Right cardiac atrium (tissue), 5 donors: Measurements from ENCODE around the gene EYA2. TPM values are rescaled to one million over a fixed set of nuclear protein-coding genes. Genes with fewer than 3 reads are reported as not detected.

Experiments
- ATAC-seq, 2 donors: fragments of 200-7000 bp; cut with Tn5 transposase; one replicate each; pipeline versions ENCODE4 v1.8.0 to v1.9.1; 2020; ENCODE audit warnings: moderate library complexity in 2 of 2, mild to moderate bottlenecking in 1 of 2
- DNase-seq, 3 donors: peaks; one replicate each; pipeline ENCODE4 v3.0.0-alpha.2; 2020
- H3K27ac ChIP-seq: one replicate; pipeline ENCODE4 v1.5.1; 2013; ENCODE audit warnings: mild to moderate bottlenecking, low read length, control low read depth, moderate library complexity
- H3K27me3 ChIP-seq: one replicate; pipeline ENCODE4 v1.6.1; 2013; ENCODE audit not compliant: control insufficient read depth, insufficient read depth
- H3K4me1 ChIP-seq: one replicate; pipeline ENCODE4 v1.6.1; 2013; ENCODE audit warnings: low read length; ENCODE audit not compliant: control insufficient read depth, insufficient read depth
- H3K4me3 ChIP-seq: one replicate; pipeline ENCODE4 v1.5.1; 2013; ENCODE audit warnings: low read length, control low read depth
- H3K9me3 ChIP-seq: one replicate; pipeline ENCODE4 v1.6.1; 2013; ENCODE audit warnings: low read length; ENCODE audit not compliant: control insufficient read depth
- WGBS: extraction: QIAGEN DNeasy Blood & Tissue Kit; methylation state at CpG from one replicate; pipeline ENCODE4 v1.1.7; 2013; 5-methylcytosine and 5-hydroxymethylcytosine counted together
- intact Hi-C, 4 donors: fragments of 100-400 bp; cut with DNase I; formaldehyde crosslinking; loops; one replicate each; pipeline versions ENCODE4 v1.11.0 to v1.14.0; 2022 to 2023
- polyA plus RNA-seq: library from polyadenylated mRNA; stranded (reverse); fragments of 200-250 nt; gene quantifications from one replicate; pipeline ENCODE4 v1.2.3, GENCODE V29; 2013
- total RNA-seq, 4 donors: library from RNA; stranded (reverse); fragmentation: NEBNext Ultra II Directional; extraction: Animal tissue kit (Norgen Biotek cat#: 25700); gene quantifications; one replicate each; pipeline ENCODE4 v1.2.1, GENCODE V29; 2021
- donor health status: healthy with polysubstance abuse.
- donor health status: DM: no; HTN: yes; CAD: no.
- donor health status: DM: no; HTN: no; CAD: no.
- donor health status: DM: no; HTN: yes; CAD: no; lungs with severe emphysema.
- donor health status: DM: yes; HTN: yes; CAD: no.

EYA2 gene
- total and polyA plus RNA-seq, 5 donors, result 1.6 to 3.7 (median 3.4) TPM

GRCh38 chr20:46933150-46933549, 38.5 kb downstream of the EYA2 start:
- Histone ChIP-seq H3K27ac (no peak overlapping the region), H3K27me3 (no peaks in the 10 kb centered on the region), H3K4me1 (peaks cover 6% of the 10 kb centered on the region), H3K9me3 (no peaks in the 10 kb centered on the region), H3K4me3 (no peak overlapping the region)
- no peak for DNase-seq
- WGBS, result 77% methylated on average over 5 of the region's 5 CpGs
- intact Hi-C loops, result no loop called here
- no peak for ATAC-seq

GRCh38 chr20:46934746-46935287, 40.2 kb downstream of the EYA2 start:
- Histone ChIP-seq H3K9me3 (no peaks in the 10 kb centered on the region), H3K27ac (no peak overlapping the region), H3K4me1 (peaks cover 6% of the 10 kb centered on the region), H3K27me3 (no peaks in the 10 kb centered on the region), H3K4me3 (no peak overlapping the region)
- DNase-seq (no peak), ATAC-seq (no peak)
- WGBS, result 64% methylated on average over 4 of the region's 4 CpGs
- intact Hi-C loops, result no loop called here

GRCh38 chr20:46935394-46936017, 40.9 kb downstream of the EYA2 start:
- ATAC-seq (no peak), DNase-seq (no peak)
- Histone ChIP-seq H3K9me3 (no peaks in the 10 kb centered on the region), H3K27me3 (no peaks in the 10 kb centered on the region), H3K4me1 (peaks cover 6% of the 10 kb centered on the region), H3K27ac (no peak overlapping the region), H3K4me3 (no peak overlapping the region)
- intact Hi-C loops, result no loop called here
- 91% methylated on average over 9 of the region's 9 CpGs for WGBS

GRCh38 chr20:46936415-46937156, 41.9 kb downstream of the EYA2 start:
- H3K27ac ChIP-seq, result no peak overlapping the region
- H3K27me3 ChIP-seq, result no peaks in the 10 kb centered on the region
- H3K9me3 ChIP-seq, result no peaks in the 10 kb centered on the region
- 62% methylated on average over 18 of the region's 18 CpGs for WGBS
- H3K4me1 ChIP-seq, result peaks cover 4% of the 10 kb centered on the region
- intact Hi-C loops, result no loop called here
- H3K4me3 ChIP-seq, result no peak overlapping the region
- DNase-seq (no peak), ATAC-seq (no peak)

GRCh38 chr20:46937157-46937523, 42.5 kb downstream of the EYA2 start:
- Histone ChIP-seq H3K27me3 (no peaks in the 10 kb centered on the region), H3K4me3 (no peak overlapping the region), H3K27ac (no peak overlapping the region), H3K4me1 (peaks cover under 1% of the 10 kb centered on the region), H3K9me3 (no peaks in the 10 kb centered on the region)
- intact Hi-C loops, result no loop called here
- DNase-seq (no peak), ATAC-seq (no peak)
- 84% methylated on average over 4 of the region's 4 CpGs for WGBS

- WGBS, result 74% methylated on average over 7 of the region's 7 CpGs
- DNase-seq (no peak), ATAC-seq (no peak)
- no peaks in the 10 kb centered on the region for H3K4me1 ChIP-seq
- H3K9me3 ChIP-seq, result no peaks in the 10 kb centered on the region
- no peak overlapping the region for H3K27ac ChIP-seq
- H3K4me3 ChIP-seq, result no peak overlapping the region
- intact Hi-C loops, result no loop called here
- no peaks in the 10 kb centered on the region for H3K27me3 ChIP-seq
Measured at GRCh38 chr20:46937533-46938226, 43.0 kb downstream of the EYA2 start.

GRCh38 chr20:46938434-46938833, 43.8 kb downstream of the EYA2 start:
- H3K9me3 ChIP-seq, result no peaks in the 10 kb centered on the region
- no peaks in the 10 kb centered on the region for H3K4me1 ChIP-seq
- no peak for DNase-seq
- H3K27me3 ChIP-seq, result no peaks in the 10 kb centered on the region
- WGBS, result 44% methylated on average over 1 of the region's 1 CpG
- intact Hi-C loops, result no loop called here
- ATAC-seq, result peak in 1 of 2 donors; percentile 34
- H3K4me3 ChIP-seq, result no peak overlapping the region
- H3K27ac ChIP-seq, result no peak overlapping the region

GRCh38 chr20:46939031-46939965, 44.7 kb downstream of the EYA2 start:
- WGBS, result 74% methylated on average over 3 of the region's 3 CpGs
- H3K27ac ChIP-seq, result no peak overlapping the region
- no peaks in the 10 kb centered on the region for H3K27me3 ChIP-seq
- H3K4me1 ChIP-seq, result no peaks in the 10 kb centered on the region
- DNase-seq, result no peak
- intact Hi-C loops, result no loop called here
- no peak for ATAC-seq
- no peaks in the 10 kb centered on the region for H3K9me3 ChIP-seq
- H3K4me3 ChIP-seq, result no peak overlapping the region

GRCh38 chr20:46940616-46941015, 46.0 kb downstream of the EYA2 start:
- H3K4me1 ChIP-seq, result no peaks in the 10 kb centered on the region
- H3K4me3 ChIP-seq, result no peak overlapping the region
- H3K27ac ChIP-seq, result no peak overlapping the region
- no peaks in the 10 kb centered on the region for H3K27me3 ChIP-seq
- intact Hi-C loops, result no loop called here
- DNase-seq (no peak), ATAC-seq (no peak)
- no peaks in the 10 kb centered on the region for H3K9me3 ChIP-seq
- 70% methylated on average over 10 of the region's 10 CpGs for WGBS

GRCh38 chr20:46941404-46941803, 46.8 kb downstream of the EYA2 start:
- Histone ChIP-seq H3K27me3 (no peaks in the 10 kb centered on the region), H3K9me3 (no peaks in the 10 kb centered on the region), H3K27ac (no peak overlapping the region), H3K4me3 (no peak overlapping the region), H3K4me1 (no peaks in the 10 kb centered on the region)
- 90% methylated on average over 2 of the region's 2 CpGs for WGBS
- intact Hi-C loops, result no loop called here
- DNase-seq (no peak), ATAC-seq (no peak)
